Parathyroid adenoma (tissue), 2 donors: ENCODE measurements around the gene SLC15A4.
"Not testable (repeated sequence)": the region's sequence is repeated elsewhere in the genome, so short reads cannot be mapped to it uniquely, and the experiment has no call there.

ENCODE experiments used
- H2AFZ ChIP-seq: fragments of 300-600 bp; sonication (generic); one replicate; pipeline ENCODE4 v1.7.0; 2017; ENCODE audit warnings: antibody characterized with exemption, mild to moderate bottlenecking
- H3K27ac ChIP-seq: fragments of 300-600 bp; sonication (generic); one replicate; pipeline ENCODE4 v1.7.0; 2017
- H3K27me3 ChIP-seq: fragments of 300-600 bp; sonication (generic); one replicate; pipeline ENCODE4 v1.7.0; 2017; ENCODE audit warnings: low read length; ENCODE audit not compliant: control insufficient read depth, insufficient read depth
- H3K36me3 ChIP-seq: fragments of 300-600 bp; sonication (generic); one replicate; pipeline ENCODE4 v1.7.0; 2017; ENCODE audit warnings: low read length; ENCODE audit not compliant: control insufficient read depth, insufficient read depth
- H3K4me1 ChIP-seq: fragments of 300-600 bp; sonication (generic); one replicate; pipeline ENCODE4 v1.7.0; 2017; ENCODE audit warnings: control low read depth
- H3K4me2 ChIP-seq: fragments of 300-600 bp; sonication (generic); one replicate; pipeline ENCODE4 v1.7.0; 2017; ENCODE audit warnings: low read length
- H3K4me3 ChIP-seq: fragments of 300-600 bp; sonication (generic); one replicate; pipeline ENCODE4 v1.7.0; 2017; ENCODE audit warnings: low read depth, low read length
- H3K79me2 ChIP-seq: fragments of 300-600 bp; sonication (generic); one replicate; pipeline ENCODE4 v1.7.0; 2017; ENCODE audit warnings: control low read depth
- H3K9ac ChIP-seq: fragments of 300-600 bp; sonication (generic); one replicate; pipeline ENCODE4 v1.7.0; 2017; ENCODE audit warnings: mild to moderate bottlenecking
- H3K9me3 ChIP-seq: fragments of 300-600 bp; sonication (generic); one replicate; pipeline ENCODE4 v1.7.0; 2017; ENCODE audit warnings: low read length; ENCODE audit not compliant: control insufficient read depth
- TF ChIP-seq, protein P1 (sequence below): fragments of 300-600 bp; sonication (generic); IDR thresholded peaks from one replicate; pipeline ENCODE4 v1.7.0; 2017; ENCODE audit warnings: antibody characterized with exemption, mild to moderate bottlenecking
- donor health status: primary hyperparathyroidism.

SLC15A4 gene

DNA sequence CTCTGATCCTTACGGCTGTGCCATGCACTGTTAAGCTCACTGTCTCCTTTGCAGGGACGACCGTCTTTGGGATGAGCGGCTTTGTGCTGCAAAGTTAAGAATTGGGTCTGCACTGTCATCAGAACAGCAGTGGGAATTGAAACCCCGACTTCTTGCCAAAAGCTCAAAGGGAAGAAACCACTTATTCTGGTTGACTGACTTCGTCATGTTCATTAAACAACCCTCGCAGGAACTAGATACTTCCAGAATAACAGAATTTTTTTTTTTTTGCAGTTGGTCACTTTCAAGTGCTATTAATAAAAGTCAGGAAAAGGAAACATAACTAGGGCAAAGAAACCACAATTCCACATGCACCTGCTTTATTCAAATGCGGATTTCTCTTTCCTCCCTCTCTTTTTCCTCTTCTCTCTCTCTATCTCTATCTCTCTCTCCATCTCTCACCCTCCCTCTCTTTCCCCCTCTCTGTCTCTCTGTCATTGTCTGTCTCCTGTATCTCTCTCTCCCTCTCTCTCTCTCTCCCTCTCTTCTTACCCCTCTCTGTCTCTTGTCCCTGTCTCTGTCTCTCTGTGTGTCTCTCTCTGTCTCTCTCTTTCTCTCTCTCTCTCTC, 17.2 kb upstream of the SLC15A4 start:
- no peak overlapping the region for H3K9ac ChIP-seq
- no peak overlapping the region for H3K27ac ChIP-seq
- TF ChIP-seq, protein P1, sequence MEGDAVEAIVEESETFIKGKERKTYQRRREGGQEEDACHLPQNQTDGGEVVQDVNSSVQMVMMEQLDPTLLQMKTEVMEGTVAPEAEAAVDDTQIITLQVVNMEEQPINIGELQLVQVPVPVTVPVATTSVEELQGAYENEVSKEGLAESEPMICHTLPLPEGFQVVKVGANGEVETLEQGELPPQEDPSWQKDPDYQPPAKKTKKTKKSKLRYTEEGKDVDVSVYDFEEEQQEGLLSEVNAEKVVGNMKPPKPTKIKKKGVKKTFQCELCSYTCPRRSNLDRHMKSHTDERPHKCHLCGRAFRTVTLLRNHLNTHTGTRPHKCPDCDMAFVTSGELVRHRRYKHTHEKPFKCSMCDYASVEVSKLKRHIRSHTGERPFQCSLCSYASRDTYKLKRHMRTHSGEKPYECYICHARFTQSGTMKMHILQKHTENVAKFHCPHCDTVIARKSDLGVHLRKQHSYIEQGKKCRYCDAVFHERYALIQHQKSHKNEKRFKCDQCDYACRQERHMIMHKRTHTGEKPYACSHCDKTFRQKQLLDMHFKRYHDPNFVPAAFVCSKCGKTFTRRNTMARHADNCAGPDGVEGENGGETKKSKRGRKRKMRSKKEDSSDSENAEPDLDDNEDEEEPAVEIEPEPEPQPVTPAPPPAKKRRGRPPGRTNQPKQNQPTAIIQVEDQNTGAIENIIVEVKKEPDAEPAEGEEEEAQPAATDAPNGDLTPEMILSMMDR: no peak
- H3K36me3 ChIP-seq: no peaks in the 10 kb centered on the region
- H3K4me2 ChIP-seq: no peak overlapping the region
- no peaks in the 10 kb centered on the region for H3K27me3 ChIP-seq
- no peak overlapping the region for H3K4me3 ChIP-seq
- H3K4me1 ChIP-seq: no peaks in the 10 kb centered on the region
- H3K9me3 ChIP-seq: no peaks in the 10 kb centered on the region
- no peaks in the 10 kb centered on the region for H3K79me2 ChIP-seq
- no peak overlapping the region for H2AFZ ChIP-seq

DNA sequence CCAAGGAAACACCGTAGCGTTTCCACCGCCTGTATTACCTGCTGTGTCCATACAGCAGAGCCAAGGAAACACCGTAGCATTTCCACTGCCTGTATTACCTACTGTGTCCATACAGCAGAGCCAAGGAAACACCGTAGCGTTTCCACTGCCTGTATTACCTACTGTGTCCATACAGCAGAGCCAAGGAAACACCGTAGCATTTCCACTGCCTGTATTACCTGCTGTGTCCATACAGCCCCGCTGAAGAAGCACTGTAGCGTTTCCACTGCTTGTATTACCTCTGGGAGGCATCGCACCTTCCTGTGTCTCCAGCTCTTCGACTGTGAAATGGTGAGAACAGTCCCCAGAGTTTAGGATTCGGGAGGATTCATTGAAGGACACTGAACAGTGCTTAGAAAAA, 16.1 kb upstream of the SLC15A4 start:
- H3K4me2 ChIP-seq, H3K9ac ChIP-seq, H3K27me3 ChIP-seq, H3K36me3 ChIP-seq, H3K27ac ChIP-seq, H3K4me3 ChIP-seq, H3K4me1 ChIP-seq, H2AFZ ChIP-seq, H3K9me3 ChIP-seq, H3K79me2 ChIP-seq: not testable (repeated sequence)

DNA sequence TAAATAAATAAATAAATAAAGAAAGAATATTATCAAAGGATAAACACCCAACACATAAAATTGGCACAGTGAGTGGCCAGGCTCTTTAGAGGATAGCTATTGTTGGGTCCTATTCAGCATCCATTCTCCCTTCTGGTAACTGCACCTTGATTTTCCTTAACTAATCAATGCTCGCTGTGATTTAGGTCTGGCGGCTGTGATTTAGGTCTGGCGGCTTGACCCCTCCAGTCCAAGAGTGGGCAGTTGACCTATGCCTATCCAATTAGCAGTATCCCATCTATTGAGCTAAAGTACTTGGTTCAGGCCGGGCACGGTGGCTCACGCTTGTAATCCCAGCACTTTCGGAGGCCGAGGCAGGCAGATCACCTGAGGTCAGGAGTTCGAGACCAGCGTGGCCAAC, 9.7 kb upstream of the SLC15A4 start:
- H2AFZ ChIP-seq: no peak overlapping the region
- H3K9me3 ChIP-seq: no peaks in the 10 kb centered on the region
- no peaks in the 10 kb centered on the region for H3K79me2 ChIP-seq
- no peak overlapping the region for H3K27ac ChIP-seq
- no peaks in the 10 kb centered on the region for H3K27me3 ChIP-seq
- no peaks in the 10 kb centered on the region for H3K36me3 ChIP-seq
- TF ChIP-seq, protein P1: no peak
- H3K4me2 ChIP-seq: no peak overlapping the region
- H3K4me3 ChIP-seq: no peak overlapping the region
- H3K9ac ChIP-seq: no peak overlapping the region
- H3K4me1 ChIP-seq: no peaks in the 10 kb centered on the region

DNA sequence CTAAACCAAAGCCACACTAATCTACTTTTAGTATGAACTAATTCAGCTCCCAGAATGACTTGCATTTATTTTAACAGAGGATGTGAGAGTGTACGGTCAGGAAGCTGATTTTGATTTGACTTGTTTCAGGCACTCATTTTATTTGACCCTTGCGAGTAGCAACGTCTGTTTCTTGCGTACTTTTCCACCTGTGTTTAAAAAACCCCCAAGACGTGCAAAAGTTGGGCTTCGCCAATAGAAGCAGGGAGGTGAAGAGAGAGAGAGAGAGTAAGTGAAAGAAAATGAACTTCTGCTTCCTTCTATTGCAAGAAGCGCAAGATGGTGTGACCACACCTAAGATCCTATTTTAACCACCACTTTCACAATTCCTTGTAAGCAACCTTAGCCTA, 6.7 kb upstream of the SLC15A4 start:
- TF ChIP-seq, protein P1: no peak
- no peaks in the 10 kb centered on the region for H3K36me3 ChIP-seq
- no peaks in the 10 kb centered on the region for H3K79me2 ChIP-seq
- H3K4me1 ChIP-seq: no peaks in the 10 kb centered on the region
- no peak overlapping the region for H3K27ac ChIP-seq
- H3K4me3 ChIP-seq: no peak overlapping the region
- H3K27me3 ChIP-seq: no peaks in the 10 kb centered on the region
- H3K4me2 ChIP-seq: no peak overlapping the region
- no peak overlapping the region for H2AFZ ChIP-seq
- H3K9me3 ChIP-seq: no peaks in the 10 kb centered on the region
- H3K9ac ChIP-seq: no peak overlapping the region

DNA sequence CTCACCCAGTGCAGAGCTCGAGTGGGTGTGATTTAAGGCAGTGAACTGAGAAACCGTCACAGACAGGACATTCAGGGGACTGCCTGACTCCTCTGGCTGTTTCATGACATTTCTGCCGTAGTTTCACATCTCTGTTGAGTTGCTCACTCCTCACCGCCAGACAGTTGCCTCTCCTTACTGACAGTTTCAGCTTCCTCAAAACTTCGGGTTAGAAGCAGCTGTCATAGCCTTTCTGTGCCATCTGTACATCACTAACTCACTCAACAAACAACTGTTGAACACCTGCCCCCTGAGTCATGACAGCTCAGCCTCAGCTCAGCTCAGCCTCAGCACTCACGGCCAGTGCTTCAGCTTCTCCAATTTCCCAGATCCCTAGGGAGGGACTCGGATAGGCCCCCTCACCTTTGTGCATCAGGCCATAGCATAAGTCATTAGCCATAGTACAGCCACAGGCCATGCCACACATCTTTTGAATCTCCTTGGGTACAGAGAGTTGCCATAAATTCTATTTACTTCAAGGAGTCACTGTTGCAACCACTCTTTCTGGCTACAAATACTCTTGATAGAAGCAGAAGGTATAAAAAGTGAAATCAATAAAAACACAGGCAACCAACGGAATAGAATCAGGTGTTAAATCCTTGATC, 6.2 kb upstream of the SLC15A4 start:
- Histone ChIP-seq H3K36me3 (no peaks in the 10 kb centered on the region), H3K4me3 (no peak overlapping the region), H3K4me2 (no peak overlapping the region), H3K9me3 (no peaks in the 10 kb centered on the region), H2AFZ (no peak overlapping the region), H3K9ac (no peak overlapping the region), H3K4me1 (no peaks in the 10 kb centered on the region), H3K27ac (no peak overlapping the region), H3K27me3 (no peaks in the 10 kb centered on the region), H3K79me2 (no peaks in the 10 kb centered on the region)
- TF ChIP-seq, protein P1: no peak
